PFSK-1 (cell line): ENCODE data around the gene RAD51B.

ENCODE experiments used
- FOXP2 ChIP-seq: optimal IDR thresholded peaks from 2 replicates; pipeline ENCODE3; 2011; ENCODE audit warnings: borderline replicate concordance, control low read depth, inconsistent platforms; ENCODE audit not compliant: insufficient read depth; ENCODE audit errors: extremely low read length, extremely low read depth
- POLR2AphosphoS5 ChIP-seq: IDR thresholded peaks from 2 replicates; pipeline ENCODE4 v1.6.1; 2012; ENCODE audit warnings: low read depth, mild to moderate bottlenecking, control low read depth, low read length, moderate library complexity
- REST ChIP-seq, 2 experiments: IDR thresholded peaks; 2 replicates each; pipeline versions ENCODE4 v1.6.1 to v1.8.0; 2011 to 2012; ENCODE audit warnings: low read depth in 2 of 2, low read length in 2 of 2, control low read depth in 1 of 2, inconsistent platforms in 1 of 2, mild to moderate bottlenecking in 1 of 2, moderate library complexity in 1 of 2; ENCODE audit not compliant: insufficient read depth in 1 of 2
- SIN3A ChIP-seq: IDR thresholded peaks from 2 replicates; pipeline ENCODE4 v1.6.1; 2012; ENCODE audit warnings: mild to moderate bottlenecking, low read length, moderate library complexity, borderline replicate concordance; ENCODE audit not compliant: insufficient read depth
- TAF1 ChIP-seq: IDR thresholded peaks from 2 replicates; pipeline ENCODE4 v1.6.1; 2012; ENCODE audit warnings: low read length, control low read depth, borderline replicate concordance; ENCODE audit not compliant: insufficient read depth

The RAD51B gene

DNA sequence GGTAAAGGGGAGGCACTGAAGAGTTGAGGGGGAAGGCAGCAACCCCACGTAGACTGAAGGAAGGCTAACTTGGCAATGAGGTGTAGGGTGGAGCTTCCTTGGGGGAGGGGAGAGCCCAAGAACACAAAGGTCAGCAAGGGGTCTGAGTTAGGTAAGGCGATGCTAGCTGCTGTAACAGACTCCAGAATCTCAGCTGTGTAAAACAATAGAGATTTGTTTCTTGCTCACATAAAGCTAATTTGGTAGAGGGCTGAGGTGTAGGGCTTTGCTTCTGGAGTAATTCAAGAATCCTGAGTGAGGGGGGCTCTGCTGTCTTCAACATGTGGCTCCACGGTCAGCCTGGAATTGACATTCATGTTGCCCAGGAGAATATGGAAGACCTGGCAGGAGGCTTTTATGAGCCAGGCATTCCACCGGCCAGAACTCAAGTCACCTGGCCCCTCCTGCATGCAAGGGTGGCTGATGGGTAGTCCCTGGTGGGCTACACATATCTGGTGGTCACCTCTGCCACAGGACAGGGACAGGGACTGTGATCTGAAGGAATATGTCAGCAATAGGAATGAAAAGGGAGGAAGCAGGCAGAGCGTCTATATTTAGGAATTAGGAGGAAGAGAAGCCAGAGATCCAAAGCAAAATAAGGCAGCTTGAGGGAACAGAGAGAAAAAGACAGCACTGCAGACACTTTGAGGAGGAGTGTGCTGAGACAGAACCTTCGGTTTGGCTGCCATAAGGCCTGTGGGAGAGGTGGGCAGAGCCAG lies 819.6 kb downstream of the RAD51B start:
- TF ChIP-seq SIN3A (no peak), FOXP2 (no peak), POLR2AphosphoS5 (no peak), TAF1 (no peak), REST (IDR thresholded peaks at IDR 0.05; ENCODE audit: insufficient read depth in 1 of 2, low read depth in 2 of 2, low read length in 2 of 2) (no peak)

- TF ChIP-seq REST (IDR thresholded peaks at IDR 0.05; ENCODE audit: insufficient read depth in 1 of 2, low read depth in 2 of 2, low read length in 2 of 2) (no peak), SIN3A (no peak), FOXP2 (no peak), TAF1 (no peak), POLR2AphosphoS5 (no peak)
Measured at GRCh38 chr14:68639758-68640574, 820.4 kb downstream of the RAD51B start.

- no peak for TF ChIP-seq SIN3A
- TF ChIP-seq REST (IDR thresholded peaks at IDR 0.05; ENCODE audit: insufficient read depth in 1 of 2, low read depth in 2 of 2, low read length in 2 of 2): no peak
- TF ChIP-seq POLR2AphosphoS5: no peak
- no peak for TF ChIP-seq FOXP2
- TF ChIP-seq TAF1: no peak
Measured at GRCh38 chr14:68643673-68644072, 824.1 kb downstream of the RAD51B start.

GRCh38 chr14:68644101-68644500 lies 824.5 kb downstream of the RAD51B start:
- TF ChIP-seq POLR2AphosphoS5: no peak

DNA sequence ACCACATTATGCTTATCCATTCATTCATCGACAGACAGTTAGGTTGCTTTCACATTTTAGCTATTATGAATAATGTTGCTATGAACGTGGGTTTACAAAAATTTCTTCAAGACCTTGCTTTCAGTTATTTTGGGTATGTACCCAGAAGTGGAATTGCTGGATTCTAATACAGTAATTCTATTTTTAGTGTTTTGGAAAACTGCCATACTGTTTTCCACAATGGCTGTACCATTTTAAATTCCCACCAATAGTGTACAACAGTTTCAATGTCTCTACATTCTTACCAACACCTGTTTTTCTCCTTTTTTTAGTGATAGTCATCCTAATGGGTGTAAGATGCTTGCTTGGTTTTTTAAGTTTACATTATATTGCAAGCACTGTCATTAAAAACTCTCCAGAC lies 825.8 kb downstream of the RAD51B start:
- TF ChIP-seq POLR2AphosphoS5 (no peak), TAF1 (no peak), SIN3A (no peak)

GRCh38 chr14:68649476-68650189 lies 830.1 kb downstream of the RAD51B start:
- TF ChIP-seq POLR2AphosphoS5 (no peak), REST (IDR thresholded peaks at IDR 0.05; ENCODE audit: insufficient read depth in 1 of 2, low read depth in 2 of 2, low read length in 2 of 2) (no peak), TAF1 (no peak), FOXP2 (no peak), SIN3A (no peak)
